ENCODE results near the gene KCNJ6. TPM values are rescaled to one million over a fixed set of nuclear protein-coding genes. Genes with fewer than 3 reads are reported as not detected.
A peak's percentile ranks its signal among the peaks of the same experiment; 100 is the strongest.

KCNJ6 gene, protein sequence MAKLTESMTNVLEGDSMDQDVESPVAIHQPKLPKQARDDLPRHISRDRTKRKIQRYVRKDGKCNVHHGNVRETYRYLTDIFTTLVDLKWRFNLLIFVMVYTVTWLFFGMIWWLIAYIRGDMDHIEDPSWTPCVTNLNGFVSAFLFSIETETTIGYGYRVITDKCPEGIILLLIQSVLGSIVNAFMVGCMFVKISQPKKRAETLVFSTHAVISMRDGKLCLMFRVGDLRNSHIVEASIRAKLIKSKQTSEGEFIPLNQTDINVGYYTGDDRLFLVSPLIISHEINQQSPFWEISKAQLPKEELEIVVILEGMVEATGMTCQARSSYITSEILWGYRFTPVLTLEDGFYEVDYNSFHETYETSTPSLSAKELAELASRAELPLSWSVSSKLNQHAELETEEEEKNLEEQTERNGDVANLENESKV
- total RNA-seq, result not detected

DNA sequence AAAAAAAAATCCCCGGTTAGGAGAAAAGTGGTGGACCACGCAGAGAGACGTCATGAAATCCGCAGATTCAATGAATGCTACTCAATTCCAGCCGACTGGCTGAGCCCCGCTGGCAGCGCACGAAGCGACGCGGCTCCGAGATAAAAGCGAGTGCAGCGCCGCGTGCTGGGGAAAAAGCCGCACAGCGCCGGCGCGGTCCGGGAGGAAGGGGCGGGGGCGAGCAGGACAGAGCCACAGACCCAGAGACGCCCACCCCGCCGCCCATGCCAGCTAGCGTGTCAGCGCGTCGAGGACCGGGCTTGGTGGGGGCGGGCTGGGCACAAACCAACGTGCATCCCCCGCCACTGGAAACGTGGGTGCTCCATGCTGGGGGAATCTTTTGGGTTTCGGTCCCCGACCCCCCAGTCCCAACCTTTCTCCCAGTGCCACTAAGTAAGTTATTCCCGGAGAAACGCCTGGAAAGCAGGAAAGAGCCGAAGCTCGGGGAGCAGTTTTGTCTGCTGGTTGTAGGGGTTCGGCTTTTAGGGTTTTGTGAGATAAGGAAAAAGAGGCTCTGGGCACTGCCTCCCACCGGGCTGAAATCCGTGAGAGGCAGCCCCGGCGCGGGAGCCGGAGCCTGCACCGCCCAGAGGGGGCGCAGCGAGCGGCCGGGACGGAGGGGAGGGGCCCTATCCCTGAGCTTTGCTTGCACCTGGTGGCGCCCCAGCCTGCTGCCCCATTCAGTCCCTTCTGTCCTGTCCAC is at the start of gene KCNJ6:
Gene KCNJ6 (minus strand): TSS at position 148 of the 742 bp plus-strand sequence. CDS start 75,775 bp downstream, outside the sequence.
- no peak within 1 kb of the TSS for H3K27ac Mint-ChIP-seq
- ChIA-PET CTCF (interaction anchor here (0.7 kb wide), 1 partner anchor 399 kb away, joined by 3 read pairs; no protein-coding TSS in a partner anchor), POLR2A (interaction anchor here (0.8 kb wide), 1 partner anchor 16 kb away, joined by 3 read pairs; no protein-coding TSS in a partner anchor)
- no peaks in the 10 kb centered on the region for H3K9me3 Mint-ChIP-seq
- H3K36me3 Mint-ChIP-seq, result no peaks in the 10 kb centered on the region
- H3K27me3 Mint-ChIP-seq, result peaks cover 45% of the 10 kb centered on the region
- H3K4me1 Mint-ChIP-seq (ENCODE audit: low read depth), result peaks cover 3% of the 10 kb centered on the region
- peak; percentile 17 for DNase-seq
- no peak within 1 kb of the TSS for H3K4me3 Mint-ChIP-seq
- intact Hi-C loops (cut with micrococcal nuclease), result no loop called here

DNA sequence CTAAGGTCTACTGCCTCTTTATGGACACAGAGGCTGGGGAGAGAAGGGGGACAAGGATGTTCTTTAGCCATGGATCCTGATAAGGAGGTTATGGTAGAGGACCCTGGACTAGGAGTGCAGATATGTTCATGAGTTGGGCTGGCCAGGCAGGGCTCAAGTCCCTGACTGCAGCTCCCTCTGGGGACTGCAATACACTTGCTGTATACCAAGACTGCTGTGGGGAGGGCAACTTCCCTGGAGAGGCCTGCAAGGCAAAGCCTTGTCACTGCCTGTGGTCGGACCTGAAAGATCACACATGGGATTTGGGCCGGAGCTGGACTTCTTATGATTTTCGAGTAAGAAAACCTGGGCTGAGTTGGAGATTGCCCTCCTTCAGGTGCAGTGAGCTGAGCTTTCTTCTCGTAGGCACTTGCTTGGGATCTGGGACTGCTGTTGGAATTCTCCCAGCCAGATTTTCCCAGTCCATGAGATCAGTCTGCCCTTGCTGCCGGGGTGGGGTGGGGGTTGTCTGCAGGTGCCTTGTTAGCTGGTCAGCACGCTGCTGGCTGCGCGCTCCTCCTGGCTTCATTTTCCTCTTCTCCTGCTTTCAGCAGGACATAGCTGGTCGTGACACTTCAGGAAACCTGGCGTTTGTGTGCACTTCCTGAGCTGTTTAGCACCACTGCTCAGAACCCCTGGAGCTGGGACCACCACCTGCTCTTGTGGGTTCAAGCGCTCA is 49.0 kb upstream of the KCNJ6 start:
- Mint-ChIP-seq H3K9me3 (no peaks in the 10 kb centered on the region), H3K4me1 (ENCODE audit: low read depth) (no peaks in the 10 kb centered on the region), H3K27ac (no peak overlapping the region), H3K36me3 (no peaks in the 10 kb centered on the region), H3K27me3 (peaks cover 1% of the 10 kb centered on the region), H3K4me3 (no peak overlapping the region)
- intact Hi-C loops (cut with micrococcal nuclease), result no loop called here
- ChIA-PET POLR2A (no interaction called here), CTCF (interaction anchor here (1.2 kb wide), 1 partner anchor 163 kb away, joined by 3 read pairs; no protein-coding TSS in a partner anchor)
- DNase-seq, result no peak

DNA sequence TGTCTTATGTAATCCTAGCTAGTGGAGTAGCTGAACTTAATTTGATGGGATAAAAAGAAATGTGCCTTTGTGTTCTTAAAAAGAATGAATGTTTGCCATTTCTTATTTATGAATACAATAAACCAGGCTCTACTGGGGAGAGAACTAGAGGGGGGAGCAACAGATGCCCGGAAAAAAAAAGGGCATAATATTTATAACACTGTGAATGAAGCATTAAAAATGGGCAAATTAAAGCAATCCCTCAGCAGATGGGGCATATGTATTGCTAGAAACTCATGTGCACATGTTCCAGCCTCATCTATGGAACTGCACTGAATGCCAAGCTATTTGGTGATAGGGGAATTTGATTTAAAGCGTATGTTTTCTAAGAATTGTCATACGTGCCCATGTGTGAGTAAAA is 42.3 kb upstream of the KCNJ6 start:
- H3K27ac Mint-ChIP-seq, result no peak overlapping the region
- H3K36me3 Mint-ChIP-seq, result no peaks in the 10 kb centered on the region
- POLR2A ChIA-PET, result no interaction called here

DNA sequence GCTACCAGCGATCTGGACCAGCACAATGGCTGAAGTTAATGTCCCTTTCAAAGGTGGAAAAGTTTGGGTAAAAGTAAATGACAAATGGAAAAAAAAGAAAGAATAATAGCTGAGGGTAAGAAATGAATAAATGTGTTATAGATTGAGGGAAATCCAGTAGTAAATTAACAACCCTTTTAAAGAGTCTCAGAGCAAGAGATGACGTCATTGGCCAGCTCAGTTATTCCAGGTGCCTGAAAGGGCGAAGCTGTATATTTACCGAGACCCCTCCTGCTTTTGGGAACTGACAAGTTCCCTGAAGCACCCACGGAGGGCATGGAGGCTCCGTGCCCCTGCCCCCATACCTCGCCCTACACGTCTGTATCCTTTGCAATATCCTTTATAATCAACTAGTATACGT is 40.5 kb upstream of the KCNJ6 start:
- Mint-ChIP-seq H3K4me1 (ENCODE audit: low read depth) (no peaks in the 10 kb centered on the region), H3K4me3 (no peak overlapping the region), H3K27ac (no peak overlapping the region), H3K27me3 (peaks cover 3% of the 10 kb centered on the region), H3K9me3 (no peaks in the 10 kb centered on the region), H3K36me3 (no peaks in the 10 kb centered on the region)
- intact Hi-C loops (cut with micrococcal nuclease), result no loop called here
- no peak for DNase-seq
- ChIA-PET POLR2A (no interaction called here), CTCF (no interaction called here)

More for the DNA sequence above, 42.3 kb upstream of the KCNJ6 start:
- no peaks in the 10 kb centered on the region for H3K9me3 Mint-ChIP-seq
- CTCF ChIA-PET, result no interaction called here
- no peaks in the 10 kb centered on the region for H3K4me1 Mint-ChIP-seq (ENCODE audit: low read depth)
- DNase-seq, result no peak
- H3K4me3 Mint-ChIP-seq, result no peak overlapping the region
- intact Hi-C loops (cut with micrococcal nuclease), result no loop called here
- peaks cover 3% of the 10 kb centered on the region for H3K27me3 Mint-ChIP-seq

DNA sequence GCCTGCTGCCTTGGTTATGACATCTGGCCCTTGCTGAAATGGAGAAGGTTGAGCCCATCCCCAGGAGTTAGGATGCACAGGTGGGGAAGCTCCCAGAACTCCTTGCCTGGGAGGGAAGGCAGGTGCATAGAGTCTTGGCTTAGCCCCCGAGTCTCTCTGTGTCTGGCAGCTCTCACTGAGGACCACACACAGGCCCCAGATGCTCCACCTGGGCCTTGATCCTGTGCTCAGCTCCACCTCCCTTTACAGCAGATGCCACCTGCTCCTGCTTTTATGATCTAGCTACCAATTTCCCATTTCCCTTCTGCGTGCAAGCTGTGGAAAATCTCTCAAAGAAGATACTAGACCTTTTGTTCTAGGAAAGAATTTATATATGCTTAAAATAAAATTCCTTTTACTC is 28.8 kb upstream of the KCNJ6 start:
- Mint-ChIP-seq H3K27me3 (peaks cover 3% of the 10 kb centered on the region), H3K27ac (no peak overlapping the region), H3K36me3 (no peaks in the 10 kb centered on the region), H3K9me3 (no peaks in the 10 kb centered on the region), H3K4me1 (ENCODE audit: low read depth) (no peaks in the 10 kb centered on the region), H3K4me3 (no peak overlapping the region)
- ChIA-PET POLR2A (no interaction called here), CTCF (no interaction called here)
- intact Hi-C loops (cut with micrococcal nuclease), result no loop called here
- no peak for DNase-seq

DNA sequence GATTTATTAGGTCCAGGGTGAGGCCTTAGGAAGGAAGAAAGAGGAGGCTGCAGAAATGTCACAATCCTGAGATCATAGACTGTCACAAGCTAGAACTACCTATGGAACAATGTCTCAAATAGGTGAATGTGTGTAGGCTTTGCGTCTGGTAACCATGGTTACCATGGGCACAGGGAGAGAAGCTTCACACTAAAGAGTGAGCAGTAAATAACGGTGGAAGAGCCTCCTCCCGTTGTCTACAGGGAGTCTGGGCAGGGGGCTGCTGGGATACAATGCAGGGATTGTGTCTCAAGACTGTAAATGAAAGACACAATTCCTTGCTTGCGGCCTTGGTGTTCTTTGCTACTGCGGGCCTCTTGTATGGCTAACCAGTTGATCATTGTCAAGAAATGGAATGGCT is 28.2 kb upstream of the KCNJ6 start:
- H3K27me3 Mint-ChIP-seq, result peaks cover 3% of the 10 kb centered on the region
- H3K9me3 Mint-ChIP-seq, result peaks cover 5% of the 10 kb centered on the region
- DNase-seq, result no peak
- POLR2A ChIA-PET, result no interaction called here
- no peaks in the 10 kb centered on the region for H3K36me3 Mint-ChIP-seq
- CTCF ChIA-PET, result no interaction called here
- H3K4me1 Mint-ChIP-seq (ENCODE audit: low read depth), result no peaks in the 10 kb centered on the region
- intact Hi-C loops (cut with micrococcal nuclease), result no loop called here
- H3K4me3 Mint-ChIP-seq, result no peak overlapping the region
- H3K27ac Mint-ChIP-seq, result no peak overlapping the region

DNA sequence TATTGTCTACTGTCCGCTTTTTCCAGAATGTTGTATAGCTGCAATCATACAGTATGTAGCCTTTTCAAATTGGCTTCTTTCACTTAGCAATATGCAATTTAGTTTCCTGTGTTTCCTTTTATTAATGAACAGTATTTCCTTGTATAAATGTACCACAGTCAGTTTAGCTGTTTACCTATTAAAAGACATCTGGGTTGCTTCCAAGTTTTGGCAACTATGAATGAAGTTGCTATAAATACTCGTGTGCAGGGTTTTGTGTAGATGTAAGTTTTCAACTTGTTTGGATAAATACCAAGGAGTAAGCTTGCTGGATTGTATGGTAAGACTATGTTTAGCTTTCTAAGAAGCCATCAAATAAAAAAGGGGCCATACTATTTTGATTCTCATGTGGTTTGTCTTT is 24.4 kb upstream of the KCNJ6 start:
- intact Hi-C loops (cut with micrococcal nuclease), result no loop called here
- peaks cover 1% of the 10 kb centered on the region for H3K27me3 Mint-ChIP-seq
- H3K4me1 Mint-ChIP-seq (ENCODE audit: low read depth), result no peaks in the 10 kb centered on the region
- DNase-seq, result no peak
- H3K36me3 Mint-ChIP-seq, result no peaks in the 10 kb centered on the region
- H3K4me3 Mint-ChIP-seq, result no peak overlapping the region
- CTCF ChIA-PET, result no interaction called here
- no peak overlapping the region for H3K27ac Mint-ChIP-seq
- POLR2A ChIA-PET, result no interaction called here
- H3K9me3 Mint-ChIP-seq, result peaks cover 11% of the 10 kb centered on the region

DNA sequence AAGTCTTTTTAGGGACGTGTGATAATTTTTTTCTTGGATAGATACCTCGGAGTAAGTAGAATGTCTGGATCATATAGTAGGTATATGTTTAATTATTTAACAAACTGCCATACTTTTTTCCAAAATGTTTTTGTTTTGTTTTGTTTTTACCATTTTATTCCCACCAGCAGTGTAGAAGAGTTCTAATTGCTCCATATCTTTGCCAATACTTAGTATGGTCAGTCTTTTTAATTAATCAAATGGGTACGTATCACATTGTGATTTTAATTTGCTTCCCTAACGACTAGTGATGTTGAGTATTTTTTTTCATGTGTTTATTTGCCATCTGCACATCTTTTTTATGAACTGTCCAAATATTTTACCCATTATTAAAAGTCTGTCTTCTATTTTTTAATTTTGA is 23.6 kb upstream of the KCNJ6 start:
- intact Hi-C loops (cut with micrococcal nuclease), result no loop called here
- Mint-ChIP-seq H3K27ac (no peak overlapping the region), H3K4me1 (ENCODE audit: low read depth) (no peaks in the 10 kb centered on the region), H3K36me3 (no peaks in the 10 kb centered on the region), H3K27me3 (peaks cover 1% of the 10 kb centered on the region), H3K9me3 (peaks cover 11% of the 10 kb centered on the region), H3K4me3 (no peak overlapping the region)
- ChIA-PET CTCF (no interaction called here), POLR2A (no interaction called here)
- no peak for DNase-seq

DNA sequence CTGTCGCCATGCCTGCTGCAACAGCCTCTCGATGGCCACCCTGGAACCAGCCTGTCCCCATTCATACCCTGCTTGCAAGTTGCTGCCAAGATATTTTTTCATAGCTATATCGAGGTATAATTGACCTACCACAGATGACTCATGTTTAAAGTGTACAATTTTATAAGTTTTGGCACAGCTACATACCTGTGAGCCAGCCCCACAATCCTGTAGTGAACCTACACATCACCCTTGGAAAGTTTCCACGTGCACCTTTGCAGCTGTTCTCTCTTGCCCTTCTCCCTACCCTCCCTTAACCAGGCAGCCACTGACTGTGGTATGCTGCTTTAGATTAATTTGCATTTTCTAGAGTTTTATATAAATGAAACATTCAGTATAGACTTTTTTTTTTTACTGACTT is 23.0 kb upstream of the KCNJ6 start:
- POLR2A ChIA-PET, result no interaction called here
- Mint-ChIP-seq H3K27me3 (peaks cover 1% of the 10 kb centered on the region), H3K4me3 (no peak overlapping the region), H3K36me3 (no peaks in the 10 kb centered on the region), H3K9me3 (peaks cover 13% of the 10 kb centered on the region), H3K4me1 (ENCODE audit: low read depth) (no peaks in the 10 kb centered on the region), H3K27ac (no peak overlapping the region)
- DNase-seq, result no peak
- CTCF ChIA-PET, result no interaction called here
- intact Hi-C loops (cut with micrococcal nuclease), result no loop called here

DNA sequence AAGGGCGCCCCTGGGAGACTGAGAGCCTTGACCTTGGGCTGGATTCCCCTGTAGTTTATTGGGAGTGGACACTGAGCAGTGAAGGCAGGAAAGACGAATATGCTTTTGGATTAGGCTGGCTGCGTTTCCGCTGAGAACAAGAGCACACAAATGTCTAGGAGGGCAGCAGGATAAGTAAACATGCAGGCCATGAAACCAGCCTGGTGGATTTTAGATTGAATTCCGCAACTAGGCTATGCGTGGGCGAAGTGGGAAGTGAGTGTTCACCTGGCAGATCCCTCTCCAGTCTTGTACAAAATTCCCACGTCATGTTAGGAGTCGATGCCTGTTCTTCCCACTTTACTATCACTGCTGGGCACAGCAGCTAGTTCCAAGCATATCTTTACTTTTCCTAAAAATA is 21.4 kb upstream of the KCNJ6 start:
- H3K27me3 Mint-ChIP-seq, result peaks cover 1% of the 10 kb centered on the region
- no peak overlapping the region for H3K27ac Mint-ChIP-seq
- intact Hi-C loops (cut with micrococcal nuclease), result no loop called here
- ChIA-PET CTCF (no interaction called here), POLR2A (no interaction called here)
- no peak overlapping the region for H3K4me3 Mint-ChIP-seq
- DNase-seq, result no peak
- peaks cover 24% of the 10 kb centered on the region for H3K9me3 Mint-ChIP-seq
- no peaks in the 10 kb centered on the region for H3K4me1 Mint-ChIP-seq (ENCODE audit: low read depth)
- no peaks in the 10 kb centered on the region for H3K36me3 Mint-ChIP-seq

DNA sequence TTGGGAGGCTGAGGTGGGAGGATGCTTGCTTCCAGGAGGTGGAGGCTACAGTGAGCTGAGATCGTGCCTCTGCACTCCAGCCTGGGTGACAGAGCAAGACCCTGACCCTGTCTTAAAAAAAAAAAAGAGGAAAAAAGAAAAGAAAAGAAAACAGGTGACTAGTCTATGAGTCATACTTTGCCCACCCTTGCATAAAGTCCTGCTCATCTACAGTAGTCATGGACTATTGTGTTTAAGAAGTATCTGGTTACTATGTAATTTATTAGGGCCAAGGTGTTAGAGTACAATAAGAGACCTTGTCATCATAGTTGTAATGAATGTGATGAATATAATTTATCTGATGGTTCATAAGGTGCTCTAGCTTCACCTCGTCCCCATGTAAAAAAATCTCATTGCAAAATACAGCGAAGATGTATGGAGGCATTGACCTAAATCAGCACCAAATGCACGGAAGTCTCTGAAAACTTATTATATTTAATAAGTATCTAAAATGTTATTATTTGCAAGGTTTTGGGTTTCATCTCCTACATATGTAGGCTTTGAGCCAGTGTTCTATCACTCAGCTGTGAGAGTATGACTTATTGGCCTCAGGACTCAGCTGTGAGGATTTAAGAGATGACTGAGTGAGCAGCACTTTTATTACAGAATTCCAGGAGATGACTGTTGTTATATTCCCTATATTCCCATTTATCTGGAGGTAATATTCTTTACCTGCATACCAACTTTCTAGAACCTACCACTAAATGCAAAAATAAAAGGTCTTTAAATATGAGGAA is 19.9 kb upstream of the KCNJ6 start:
- intact Hi-C loops (cut with micrococcal nuclease), result no loop called here
- peaks cover 24% of the 10 kb centered on the region for H3K9me3 Mint-ChIP-seq
- no peaks in the 10 kb centered on the region for H3K27me3 Mint-ChIP-seq
- H3K4me3 Mint-ChIP-seq, result no peak overlapping the region
- no peaks in the 10 kb centered on the region for H3K4me1 Mint-ChIP-seq (ENCODE audit: low read depth)
- POLR2A ChIA-PET, result no interaction called here
- DNase-seq, result no peak
- no peaks in the 10 kb centered on the region for H3K36me3 Mint-ChIP-seq
- CTCF ChIA-PET, result no interaction called here
- no peak overlapping the region for H3K27ac Mint-ChIP-seq

DNA sequence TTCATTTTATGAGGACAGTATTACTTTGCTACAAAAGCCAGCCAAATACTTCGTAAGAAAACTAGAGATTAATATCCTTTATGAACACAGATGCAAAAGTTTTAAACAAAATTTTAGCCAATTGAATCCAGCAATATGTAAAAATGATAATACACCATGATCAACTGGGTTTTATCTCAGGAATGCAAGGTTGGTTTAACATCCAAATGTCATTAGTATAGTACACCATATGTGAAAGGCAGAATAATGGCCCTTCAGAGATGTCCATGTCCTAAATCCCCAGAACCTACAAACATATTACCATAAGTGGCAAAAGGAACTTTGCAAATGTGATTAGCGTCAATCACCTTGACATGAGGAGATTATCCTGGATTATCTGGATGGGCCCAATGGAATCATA is 16.7 kb upstream of the KCNJ6 start:
- Mint-ChIP-seq H3K9me3 (peaks cover 13% of the 10 kb centered on the region), H3K4me1 (ENCODE audit: low read depth) (no peaks in the 10 kb centered on the region), H3K27me3 (no peaks in the 10 kb centered on the region), H3K36me3 (no peaks in the 10 kb centered on the region), H3K4me3 (no peak overlapping the region), H3K27ac (no peak overlapping the region)
- ChIA-PET POLR2A (interaction anchor here (1.4 kb wide), 1 partner anchor 16 kb away, joined by 3 read pairs; no protein-coding TSS in a partner anchor), CTCF (no interaction called here)
- DNase-seq, result no peak
- intact Hi-C loops (cut with micrococcal nuclease), result no loop called here
